NOMO-1 (cell line): ENCODE results near the gene TRIO.
A peak's percentile ranks its signal among the peaks of the same experiment; 100 is the strongest.

Experiments
- DNase-seq, 2 experiments: peaks; one replicate each; lab custom pipeline; 2025; ENCODE audit not compliant: unreplicated experiment in 2 of 2; lab: John Stamatoyannopoulos, UW

Gene TRIO

GRCh38 chr5:14465776-14466175, 322.6 kb downstream of the TRIO start:
- DNase-seq, result no peak

DNA sequence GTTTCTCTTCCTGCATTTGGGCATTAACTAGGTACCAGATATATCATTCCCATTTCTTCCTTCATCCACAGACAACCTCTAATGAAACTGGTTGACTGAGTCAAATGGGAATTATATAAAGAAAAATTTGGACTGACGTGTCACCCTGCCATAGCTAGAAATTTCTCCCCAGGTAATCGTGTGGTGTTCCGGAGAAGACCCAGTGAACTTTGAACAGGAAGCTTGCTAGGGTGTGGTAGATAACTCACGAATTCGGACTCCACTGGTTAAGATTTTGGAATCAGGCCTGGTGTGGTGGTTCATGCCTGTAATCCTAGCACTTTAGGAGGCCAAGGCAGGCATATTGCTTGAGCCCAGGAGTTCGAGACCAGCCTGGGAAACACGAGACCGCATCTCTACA, 324.1 kb downstream of the TRIO start:
- DNase-seq, result no peak

- no peak for DNase-seq
Measured at GRCh38 chr5:14467886-14468285, 324.7 kb downstream of the TRIO start.

DNA sequence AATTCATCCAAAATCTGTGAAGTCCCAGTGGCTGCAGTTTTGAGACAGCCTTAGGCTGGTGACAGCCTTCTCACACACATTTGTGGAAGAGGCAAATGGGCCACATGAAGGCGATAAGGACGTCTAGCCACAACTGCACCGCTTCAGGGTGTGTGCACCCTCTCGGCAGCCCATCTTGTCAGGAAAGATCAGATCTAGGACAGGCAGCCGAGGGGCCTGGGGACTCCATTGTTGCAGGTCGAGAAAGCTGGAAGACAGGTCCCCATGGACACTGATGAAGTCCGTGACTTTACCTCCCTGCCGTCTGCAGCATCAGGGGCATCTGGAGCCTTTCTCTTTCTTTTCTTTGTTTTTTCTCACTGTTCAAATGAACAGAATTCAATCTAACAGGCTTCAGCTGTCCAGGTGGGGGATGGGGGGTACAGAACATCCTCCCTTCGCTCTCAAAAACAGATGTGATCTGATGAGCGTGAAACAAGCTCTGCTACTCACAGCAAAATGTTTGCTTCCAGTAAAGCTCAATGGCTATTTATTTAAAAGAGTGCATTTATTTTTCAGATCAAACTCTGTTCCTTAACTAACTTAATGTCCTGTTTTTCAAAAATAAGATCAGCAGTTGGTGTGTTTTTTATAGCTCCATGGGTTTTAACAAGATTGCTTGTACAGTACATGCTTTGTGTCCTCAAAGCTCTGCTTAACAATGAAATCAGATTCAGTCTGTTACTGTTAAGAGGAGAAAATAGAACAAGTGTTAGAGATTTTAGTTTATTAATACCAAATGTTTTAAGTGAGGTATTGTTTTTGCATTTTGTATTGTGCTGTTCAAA, 326.6 kb downstream of the TRIO start:
- no peak for DNase-seq

GRCh38 chr5:14471507-14471906, 328.4 kb downstream of the TRIO start:
- DNase-seq, result no peak

DNA sequence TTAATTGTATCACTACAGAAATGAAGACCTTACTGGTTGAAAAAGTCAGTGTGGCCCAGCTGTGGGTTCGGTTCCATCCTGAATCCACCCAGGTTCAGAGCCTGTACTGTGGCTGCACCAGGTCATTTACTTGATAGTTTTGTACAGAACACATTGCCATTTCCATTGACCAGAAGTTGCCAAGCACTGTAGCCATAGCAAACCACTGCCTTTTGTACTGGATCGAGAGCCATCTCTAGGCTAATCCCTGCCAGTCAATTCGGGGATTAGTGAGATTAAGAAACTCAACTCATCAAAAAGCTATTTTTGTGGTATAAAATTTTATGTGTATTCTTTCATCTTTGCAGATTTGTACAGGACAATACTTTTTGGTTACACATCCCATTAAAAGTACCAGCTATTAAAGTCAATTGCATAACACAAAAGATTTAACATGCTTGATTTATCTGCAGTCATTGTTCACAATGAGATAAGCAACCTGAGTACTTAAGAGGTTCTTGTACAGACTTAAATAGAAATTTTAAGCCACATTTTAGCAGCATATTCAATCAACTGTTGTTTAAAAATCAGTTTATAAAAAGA, 329.9 kb downstream of the TRIO start:
- DNase-seq, result no peak

DNA sequence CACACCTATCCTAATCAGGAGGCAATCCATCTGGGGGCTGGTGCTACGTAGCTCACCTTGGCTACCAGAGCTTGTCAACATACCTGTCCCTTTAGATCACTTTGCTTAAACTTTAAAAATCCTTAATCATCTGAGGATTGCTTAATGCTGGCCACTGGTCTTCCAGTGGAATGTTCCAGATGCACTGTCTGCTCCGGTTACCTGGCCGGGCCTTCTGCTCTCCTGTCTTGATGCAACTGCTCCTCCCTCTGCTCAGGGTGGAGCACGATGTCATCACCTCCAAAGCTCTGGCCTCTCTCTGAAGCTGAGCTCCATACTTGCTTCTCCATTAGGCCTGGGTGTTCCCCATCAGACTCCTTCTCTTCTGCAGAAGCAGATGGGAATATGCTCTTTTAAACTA, 331.9 kb downstream of the TRIO start:
- no peak for DNase-seq

- no peak for DNase-seq
Measured at GRCh38 chr5:14476786-14477435, 333.8 kb downstream of the TRIO start.

DNA sequence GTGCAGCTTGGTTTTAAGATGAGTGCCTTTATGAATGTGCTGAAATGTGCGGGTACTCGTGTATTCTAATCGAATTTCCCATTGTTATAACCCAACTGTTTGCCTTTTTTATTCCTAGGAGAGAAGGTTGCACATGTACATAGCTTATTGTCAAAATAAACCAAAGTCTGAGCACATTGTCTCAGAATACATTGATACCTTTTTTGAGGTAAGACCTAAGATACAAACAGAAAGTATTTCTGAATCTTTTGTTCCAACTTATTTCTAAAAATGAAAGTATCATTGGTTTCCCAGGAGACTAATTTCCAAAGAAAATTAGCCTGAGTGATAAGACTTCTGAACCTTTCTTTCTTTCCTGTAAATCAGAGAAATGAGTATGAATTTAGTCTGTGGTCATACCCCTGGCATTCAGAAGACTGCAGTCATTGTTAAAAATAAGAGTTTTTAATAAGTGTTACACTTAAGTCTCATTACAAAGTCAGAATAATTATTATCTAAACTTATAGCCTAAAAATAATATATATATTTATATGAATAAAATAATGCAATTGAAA, 336.1 kb downstream of the TRIO start:
- no peak for DNase-seq

DNA sequence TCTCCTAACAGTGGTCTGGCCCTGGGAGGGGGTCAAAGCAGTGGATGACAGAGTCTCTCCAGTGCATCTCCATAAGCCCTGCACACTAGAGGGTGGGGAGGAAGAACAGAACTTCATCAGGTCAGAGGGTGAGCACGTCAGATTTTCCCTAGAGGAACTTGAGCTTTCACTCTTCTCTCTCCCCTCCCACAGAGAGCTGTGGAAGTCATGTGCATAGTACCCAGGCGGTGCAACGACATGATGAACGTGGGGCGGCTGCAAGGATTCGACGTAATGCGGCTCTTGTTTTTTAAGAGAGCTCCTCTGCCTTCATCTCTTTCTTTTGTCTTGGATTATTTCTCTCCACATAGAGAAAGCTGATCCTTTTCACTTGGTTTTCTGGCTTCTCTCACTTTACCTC, 338.2 kb downstream of the TRIO start:
- DNase-seq, result no peak

- no peak for DNase-seq
Measured at GRCh38 chr5:14482085-14482484, 338.9 kb downstream of the TRIO start.

- no peak for DNase-seq
Measured at GRCh38 chr5:14483504-14484157, 340.5 kb downstream of the TRIO start.

- DNase-seq, result no peak
Measured at GRCh38 chr5:14486486-14486885, 343.3 kb downstream of the TRIO start.

DNA sequence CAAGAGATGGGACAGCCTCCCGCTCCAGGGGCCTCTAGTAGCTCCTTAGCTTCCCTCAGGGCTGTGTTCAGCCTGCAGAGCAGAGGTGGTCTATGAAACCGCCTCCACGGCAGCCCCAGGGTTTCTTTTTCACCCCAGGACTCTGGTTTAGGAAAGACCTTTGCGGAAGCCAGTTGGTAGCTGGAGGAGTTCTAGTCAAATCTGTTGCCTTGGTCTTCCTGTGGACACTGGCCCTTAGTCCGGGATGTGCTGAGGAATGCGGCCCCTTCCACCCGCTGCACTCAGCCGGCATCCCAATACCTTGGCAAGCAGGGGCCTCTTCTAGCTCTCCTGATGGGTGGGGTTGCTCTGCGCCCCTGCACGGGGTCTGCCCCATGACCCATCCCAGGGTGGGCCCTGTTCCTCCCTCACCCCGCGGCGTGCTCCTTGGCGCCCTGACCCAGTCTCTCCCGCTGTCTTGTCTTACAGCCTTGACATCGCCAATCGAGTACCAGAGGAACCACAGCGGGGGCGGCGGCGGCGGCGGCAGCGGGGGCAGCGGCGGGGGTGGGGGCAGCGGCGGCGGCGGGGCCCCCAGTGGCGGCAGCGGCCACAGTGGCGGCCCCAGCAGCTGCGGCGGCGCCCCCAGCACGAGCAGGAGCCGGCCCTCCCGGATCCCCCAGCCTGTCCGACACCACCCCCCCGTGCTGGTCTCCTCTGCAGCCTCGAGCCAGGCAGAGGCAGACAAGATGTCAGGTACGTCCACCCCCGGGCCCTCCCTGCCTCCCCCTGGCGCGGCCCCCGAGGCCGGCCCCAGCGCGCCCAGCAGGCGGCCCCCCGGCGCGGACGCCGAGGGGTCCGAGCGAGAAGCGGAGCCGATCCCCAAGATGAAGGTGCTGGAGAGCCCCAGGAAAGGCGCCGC, 344.1 kb downstream of the TRIO start:
- DNase-seq, result no peak

GRCh38 chr5:14487897-14488570, 344.9 kb downstream of the TRIO start:
- no peak for DNase-seq

DNA sequence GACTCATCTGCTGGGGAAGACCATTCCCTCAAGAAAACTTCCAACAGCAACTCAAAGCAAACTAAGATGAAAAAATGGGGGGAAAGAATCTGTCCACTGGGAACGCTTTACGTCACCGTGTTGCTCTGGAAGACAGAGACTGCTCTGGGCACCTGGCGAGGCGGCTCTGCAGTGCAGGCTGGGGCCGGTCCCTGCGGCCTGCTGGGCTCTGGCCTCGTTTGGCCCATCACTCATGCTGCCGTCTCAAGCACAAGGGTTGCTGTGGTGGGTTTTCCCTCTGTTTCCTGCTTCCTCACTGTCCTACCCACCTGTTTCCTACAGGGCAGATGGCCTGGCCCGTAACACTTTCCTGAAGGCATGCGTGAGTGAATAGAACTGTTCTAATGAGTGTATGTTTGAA, 345.6 kb downstream of the TRIO start:
- DNase-seq, result no peak

DNA sequence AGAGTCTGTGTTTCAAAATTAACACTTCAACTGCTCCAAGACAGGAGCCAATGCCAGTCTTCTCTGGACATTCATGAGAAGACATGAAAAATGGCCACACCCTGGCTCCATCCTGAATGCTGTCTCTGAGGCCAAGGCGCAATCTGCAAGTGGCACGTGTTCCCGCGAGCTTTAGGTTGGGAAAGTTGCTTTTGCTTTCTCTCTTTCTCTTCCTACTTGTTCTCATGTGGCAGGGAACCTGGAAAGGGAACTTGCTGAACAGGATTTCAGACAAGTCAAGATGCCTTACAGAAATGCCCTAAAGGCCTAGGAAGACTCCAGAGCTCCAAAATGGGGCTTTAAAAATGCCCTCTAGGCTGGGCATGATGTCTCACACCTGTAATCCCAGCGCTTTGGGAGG, 346.5 kb downstream of the TRIO start:
- peak; percentile 15 to 30 for DNase-seq

GRCh38 chr5:14490309-14490711, 347.2 kb downstream of the TRIO start:
- peak; percentile 91 to 92 for DNase-seq

- DNase-seq, result peak; percentile 71 to 80
Measured at GRCh38 chr5:14491015-14491915, 348.1 kb downstream of the TRIO start.
